Measurements from ENCODE around the gene FAM131B.

DNA sequence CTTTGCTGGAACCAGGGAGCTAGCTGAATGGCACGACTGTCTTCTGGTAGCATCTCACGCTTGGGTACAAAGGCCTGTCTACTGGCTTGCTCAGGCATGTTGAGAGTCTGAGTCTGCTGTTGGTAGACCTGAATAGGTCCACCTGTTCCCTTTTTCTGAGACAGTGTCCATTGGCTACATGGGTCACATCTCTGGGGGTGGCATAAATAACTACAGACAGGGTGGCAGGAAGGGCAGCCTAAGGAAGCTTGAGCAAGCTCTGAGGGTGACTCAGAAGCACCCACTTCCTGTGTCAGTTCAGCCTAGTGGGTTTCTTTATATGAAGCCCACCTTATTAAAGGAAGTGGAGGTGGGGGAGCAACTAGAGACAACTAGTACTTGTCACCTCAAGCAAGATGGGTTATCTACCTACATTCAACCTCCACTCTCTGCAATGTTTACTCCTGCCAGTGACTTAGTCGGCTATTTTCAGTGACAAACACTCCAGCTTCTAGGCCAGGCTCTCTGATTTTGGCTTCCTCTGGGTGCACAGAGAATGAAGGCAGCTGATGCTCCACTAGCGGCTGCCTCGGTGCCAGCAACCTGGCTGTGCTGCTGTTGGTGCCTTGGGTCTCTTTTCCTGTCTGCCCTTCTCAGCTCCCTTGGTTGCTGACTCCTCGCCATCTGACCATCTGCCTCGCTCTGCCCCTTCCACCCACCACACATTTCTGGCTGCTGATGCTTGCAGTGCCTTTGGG lies 13.0 kb upstream of the FAM131B start:
- TF ChIP-seq, protein P1, sequence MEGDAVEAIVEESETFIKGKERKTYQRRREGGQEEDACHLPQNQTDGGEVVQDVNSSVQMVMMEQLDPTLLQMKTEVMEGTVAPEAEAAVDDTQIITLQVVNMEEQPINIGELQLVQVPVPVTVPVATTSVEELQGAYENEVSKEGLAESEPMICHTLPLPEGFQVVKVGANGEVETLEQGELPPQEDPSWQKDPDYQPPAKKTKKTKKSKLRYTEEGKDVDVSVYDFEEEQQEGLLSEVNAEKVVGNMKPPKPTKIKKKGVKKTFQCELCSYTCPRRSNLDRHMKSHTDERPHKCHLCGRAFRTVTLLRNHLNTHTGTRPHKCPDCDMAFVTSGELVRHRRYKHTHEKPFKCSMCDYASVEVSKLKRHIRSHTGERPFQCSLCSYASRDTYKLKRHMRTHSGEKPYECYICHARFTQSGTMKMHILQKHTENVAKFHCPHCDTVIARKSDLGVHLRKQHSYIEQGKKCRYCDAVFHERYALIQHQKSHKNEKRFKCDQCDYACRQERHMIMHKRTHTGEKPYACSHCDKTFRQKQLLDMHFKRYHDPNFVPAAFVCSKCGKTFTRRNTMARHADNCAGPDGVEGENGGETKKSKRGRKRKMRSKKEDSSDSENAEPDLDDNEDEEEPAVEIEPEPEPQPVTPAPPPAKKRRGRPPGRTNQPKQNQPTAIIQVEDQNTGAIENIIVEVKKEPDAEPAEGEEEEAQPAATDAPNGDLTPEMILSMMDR (IDR thresholded peaks at IDR 0.05; ENCODE audit: low read length): no peak
- no peak for TF ChIP-seq EZH2 (IDR thresholded peaks at IDR 0.05; ENCODE audit: borderline replicate concordance, low read length)

Measured in OCI-LY1 (cell line).